Fibroblast of skin of abdomen (primary cell): Measurements from ENCODE around the gene ADARB1.

Experiments used
- DNase-seq: peaks from one replicate; pipeline ENCODE4 v3.0.0-alpha.2; 2013

The ADARB1 gene

GRCh38 chr21:45256021-45256911 is 181.9 kb downstream of the ADARB1 start:
- DNase-seq, result no peak

- DNase-seq, result no peak
Measured at GRCh38 chr21:45256912-45257672, 182.7 kb downstream of the ADARB1 start.

- no peak for DNase-seq
Measured at GRCh38 chr21:45257673-45258341, 183.4 kb downstream of the ADARB1 start.

- DNase-seq, result no peak
Measured at GRCh38 chr21:45258466-45258865, 184.1 kb downstream of the ADARB1 start.

GRCh38 chr21:45259206-45259840 is 184.9 kb downstream of the ADARB1 start:
- no peak for DNase-seq

- no peak for DNase-seq
Measured at GRCh38 chr21:45260191-45260825, 185.9 kb downstream of the ADARB1 start.

- DNase-seq, result no peak
Measured at GRCh38 chr21:45261093-45261492, 186.7 kb downstream of the ADARB1 start.

GRCh38 chr21:45262041-45262581 is 187.7 kb downstream of the ADARB1 start:
- no peak for DNase-seq

GRCh38 chr21:45262616-45263015 is 188.2 kb downstream of the ADARB1 start:
- DNase-seq, result no peak

GRCh38 chr21:45263534-45263933 is 189.2 kb downstream of the ADARB1 start:
- no peak for DNase-seq

- no peak for DNase-seq
Measured at GRCh38 chr21:45264146-45264911, 189.9 kb downstream of the ADARB1 start.

- no peak for DNase-seq
Measured at GRCh38 chr21:45264912-45265515, 190.6 kb downstream of the ADARB1 start.

- DNase-seq, result no peak
Measured at GRCh38 chr21:45265721-45266517, 191.5 kb downstream of the ADARB1 start.

- peak; percentile 53 for DNase-seq
Measured at GRCh38 chr21:45266518-45267389, 192.4 kb downstream of the ADARB1 start.

- no peak for DNase-seq
Measured at GRCh38 chr21:45267390-45267760, 193.0 kb downstream of the ADARB1 start.

- no peak for DNase-seq
Measured at GRCh38 chr21:45269861-45270260, 195.5 kb downstream of the ADARB1 start.

GRCh38 chr21:45270306-45270821 is 196.0 kb downstream of the ADARB1 start:
- no peak for DNase-seq
